Peyer's patch (tissue), 4 donors: ENCODE measurements around the gene PPP2R2D. TPM values are rescaled to one million over a fixed set of nuclear protein-coding genes. Genes with fewer than 3 reads are reported as not detected.

Experiments
- DNase-seq, 3 donors: peaks; one replicate each; pipeline ENCODE4 v3.0.0-alpha.2; 2017 to 2019
- H3K27ac ChIP-seq, 4 donors: fragments of 200-600 bp; sonication (generic); one replicate each; pipeline ENCODE4 v1.5.1; 2016 to 2019
- H3K27me3 ChIP-seq, 2 donors: fragments of 200-600 bp; sonication (generic); one replicate each; pipeline ENCODE4 v1.5.1; 2019
- H3K36me3 ChIP-seq, 3 donors: fragments of 200-600 bp; sonication (generic); one replicate each; pipeline ENCODE4 v1.5.1; 2016 to 2019
- H3K4me1 ChIP-seq, 4 donors: fragments of 200-600 bp; sonication (generic); one replicate each; pipeline ENCODE4 v1.5.1; 2016 to 2019
- H3K4me3 ChIP-seq, 4 donors: fragments of 200-600 bp; sonication (generic); 1 replicate in 3 of 4; 2 replicates in 1 of 4; pipeline ENCODE4 v1.5.1; 2016 to 2019; ENCODE audit warnings: mild to moderate bottlenecking in 1 of 4
- H3K9me3 ChIP-seq, 4 donors: fragments of 200-600 bp; sonication (generic); one replicate each; pipeline ENCODE4 v1.5.1; 2016 to 2019; ENCODE audit warnings: mild to moderate bottlenecking in 1 of 4
- CTCF ChIP-seq, 6 experiments: fragments of 450-650 bp in 4 of 6; fragments of 200-600 bp in 2 of 6; sonication (generic) in 1 of 6; IDR thresholded peaks; one replicate each; pipeline ENCODE4 v1.5.1; 2017 to 2019; ENCODE audit warnings: antibody characterized with exemption in 6 of 6, mild to moderate bottlenecking in 3 of 6, moderate library complexity in 1 of 6
- POLR2A ChIP-seq, 2 donors: fragments of 450-650 bp; IDR thresholded peaks; one replicate each; pipeline ENCODE4 v1.5.1; 2017; ENCODE audit warnings: antibody characterized with exemption in 2 of 2, mild to moderate bottlenecking in 2 of 2, moderate library complexity in 2 of 2
- total RNA-seq, 4 donors: library from RNA; depleted of rRNA; stranded (reverse); fragments of >200 nt; gene quantifications; one replicate each; pipeline ENCODE4 v1.1.0, GENCODE V29; 2016

Gene PPP2R2D
- total RNA-seq = 10 to 100 TPM; 34.3 to 87.5 (median 48.5) TPM

- Histone ChIP-seq H3K4me1 (peaks cover 0 to 36% (median 16%) of the 10 kb centered on the region in 4 donors), H3K27me3 (no peaks in the 10 kb centered on the region), H3K27ac (peak within 1 kb of the TSS; percentile 95 to 99 (median 97)), H3K36me3 (peaks cover 0 to 1% (median 0%) of the 10 kb centered on the region in 3 donors), H3K9me3 (no peaks in the 10 kb centered on the region), H3K4me3 (peak within 1 kb of the TSS; percentile 81 to 98 (median 92))
- DNase-seq = peak; percentile 93 to 98 (median 98)
- TF ChIP-seq CTCF (IDR thresholded peaks at IDR 0.05) (no peak), POLR2A (IDR thresholded peaks at IDR 0.05) (peak; percentile 69 to 75)
These were observed at the start of gene PPP2R2D for GRCh38 chr10:131900350-131901152. Gene PPP2R2D (plus strand): TSS chr10:131901008. CDS start chr10:131901149, 141 bp downstream.

- H3K27ac ChIP-seq = no peak overlapping the region
- H3K9me3 ChIP-seq = no peaks in the 10 kb centered on the region
- no peak overlapping the region for H3K4me3 ChIP-seq
- no peaks in the 10 kb centered on the region for H3K36me3 ChIP-seq
- H3K27me3 ChIP-seq = no peaks in the 10 kb centered on the region
- DNase-seq = peak in 2 of 3 donors; percentile 1 to 25
- no peak for TF ChIP-seq CTCF (IDR thresholded peaks at IDR 0.05)
- TF ChIP-seq POLR2A (IDR thresholded peaks at IDR 0.05) = no peak
- no peaks in the 10 kb centered on the region for H3K4me1 ChIP-seq
These were observed 49.5 kb upstream of the PPP2R2D start for GRCh38 chr10:131851346-131851745.

GRCh38 chr10:131852176-131852822, 48.5 kb upstream of the PPP2R2D start:
- Histone ChIP-seq H3K9me3 (no peaks in the 10 kb centered on the region), H3K27me3 (no peaks in the 10 kb centered on the region), H3K4me1 (no peaks in the 10 kb centered on the region), H3K36me3 (no peaks in the 10 kb centered on the region), H3K4me3 (no peak overlapping the region), H3K27ac (no peak overlapping the region)
- peak in 2 of 3 donors; percentile 15 to 36 for DNase-seq
- TF ChIP-seq CTCF (IDR thresholded peaks at IDR 0.05) = no peak
- no peak for TF ChIP-seq POLR2A (IDR thresholded peaks at IDR 0.05)

GRCh38 chr10:131852823-131853609, 47.8 kb upstream of the PPP2R2D start:
- peak in 2 of 3 donors; percentile 20 to 37 for DNase-seq

More at GRCh38 chr10:131852823-131853609, 47.8 kb upstream of the PPP2R2D start:
- H3K4me3 ChIP-seq = no peak overlapping the region
- no peaks in the 10 kb centered on the region for H3K36me3 ChIP-seq
- H3K9me3 ChIP-seq = no peaks in the 10 kb centered on the region
- no peak overlapping the region for H3K27ac ChIP-seq
- TF ChIP-seq CTCF (IDR thresholded peaks at IDR 0.05) (no peak), POLR2A (IDR thresholded peaks at IDR 0.05) (no peak)
- H3K4me1 ChIP-seq = no peaks in the 10 kb centered on the region
- H3K27me3 ChIP-seq = no peaks in the 10 kb centered on the region
